Measurements from ENCODE around the gene DTNBP1.

GRCh38 chr6:15593798-15594197 lies 69.0 kb downstream of the DTNBP1 start:
- TF ChIP-seq CTCF (IDR thresholded peaks at IDR 0.05) (no peak), POLR2A (IDR thresholded peaks at IDR 0.05) (no peak)

Measured in esophagus squamous epithelium (tissue), 4 donors.